ENCODE data around the gene STX4.

- TF ChIP-seq CTCF (optimal IDR thresholded peaks at IDR 0.05 in 1 of 3, IDR thresholded peaks at IDR 0.05 in 1 of 3, conservative IDR thresholded peaks at IDR 0.05 in 1 of 3; ENCODE audit: extremely low read depth in 1 of 3, insufficient read depth in 2 of 3, low read length in 3 of 3) (no peak), EZH2 (IDR thresholded peaks at IDR 0.05; ENCODE audit: low read length) (no peak)
Measured at GRCh38 chr16:31020536-31020935, 12.8 kb upstream of the STX4 start.
